Body of pancreas (tissue), 4 donors: ENCODE data around the gene CCNT2.

Experiments
- POLR2A ChIP-seq, 3 donors: fragments of 450-650 bp; IDR thresholded peaks; one replicate each; pipeline ENCODE4 v1.6.1; 2016; ENCODE audit warnings: antibody characterized with exemption in 3 of 3, mild to moderate bottlenecking in 2 of 3
- TF ChIP-seq, protein P1 (sequence below), 7 experiments: fragments of 450-650 bp in 4 of 7; fragments of 200-600 bp in 3 of 7; sonication (generic) in 3 of 7; IDR thresholded peaks; one replicate each; pipeline ENCODE4 v1.5.1; 2016 to 2019; ENCODE audit warnings: antibody characterized with exemption in 7 of 7

DNA sequence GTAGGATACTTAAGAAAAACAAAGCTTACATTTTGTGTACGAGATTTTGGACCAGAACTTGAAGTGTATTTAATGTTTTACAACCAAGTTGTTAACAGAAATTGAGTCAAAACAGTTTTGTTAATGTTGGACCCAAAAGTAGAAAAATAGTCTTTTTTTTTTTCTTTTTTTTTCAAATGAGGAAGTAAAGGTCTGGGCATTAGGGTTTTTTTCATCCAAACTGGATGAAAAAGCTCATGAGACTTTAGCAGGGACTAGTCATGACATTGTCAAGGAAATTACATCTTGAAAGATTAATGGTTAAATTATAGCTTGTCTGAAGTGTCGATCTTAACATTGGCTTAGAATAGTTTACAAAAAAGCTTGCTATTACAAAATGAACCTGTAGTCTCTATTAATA lies 32.3 kb downstream of the CCNT2 start:
- TF ChIP-seq, protein P1, sequence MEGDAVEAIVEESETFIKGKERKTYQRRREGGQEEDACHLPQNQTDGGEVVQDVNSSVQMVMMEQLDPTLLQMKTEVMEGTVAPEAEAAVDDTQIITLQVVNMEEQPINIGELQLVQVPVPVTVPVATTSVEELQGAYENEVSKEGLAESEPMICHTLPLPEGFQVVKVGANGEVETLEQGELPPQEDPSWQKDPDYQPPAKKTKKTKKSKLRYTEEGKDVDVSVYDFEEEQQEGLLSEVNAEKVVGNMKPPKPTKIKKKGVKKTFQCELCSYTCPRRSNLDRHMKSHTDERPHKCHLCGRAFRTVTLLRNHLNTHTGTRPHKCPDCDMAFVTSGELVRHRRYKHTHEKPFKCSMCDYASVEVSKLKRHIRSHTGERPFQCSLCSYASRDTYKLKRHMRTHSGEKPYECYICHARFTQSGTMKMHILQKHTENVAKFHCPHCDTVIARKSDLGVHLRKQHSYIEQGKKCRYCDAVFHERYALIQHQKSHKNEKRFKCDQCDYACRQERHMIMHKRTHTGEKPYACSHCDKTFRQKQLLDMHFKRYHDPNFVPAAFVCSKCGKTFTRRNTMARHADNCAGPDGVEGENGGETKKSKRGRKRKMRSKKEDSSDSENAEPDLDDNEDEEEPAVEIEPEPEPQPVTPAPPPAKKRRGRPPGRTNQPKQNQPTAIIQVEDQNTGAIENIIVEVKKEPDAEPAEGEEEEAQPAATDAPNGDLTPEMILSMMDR (IDR thresholded peaks at IDR 0.05) = no peak
- no peak for TF ChIP-seq POLR2A (IDR thresholded peaks at IDR 0.05)
